ENCODE results near the gene ROGDI. TPM values are rescaled to one million over a fixed set of nuclear protein-coding genes. Genes with fewer than 3 reads are reported as not detected.
"Not testable (repeated sequence)": the region's sequence is repeated elsewhere in the genome, so short reads cannot be mapped to it uniquely, and the experiment has no call there.

The ROGDI gene
- total and polyA plus RNA-seq, 4 donors: 14.0 to 28.1 (median 17.4) TPM

GRCh38 chr16:4787068-4787467 lies 15.4 kb downstream of the ROGDI start:
- no peak overlapping the region for H3K4me3 ChIP-seq (ENCODE audit: low read depth in 1 of 3, low read length in 3 of 3)
- H3K27me3 ChIP-seq (ENCODE audit: control insufficient read depth in 4 of 4, insufficient read depth in 4 of 4, low read length in 3 of 4): no peaks in the 10 kb centered on the region
- no peak overlapping the region for H3K27ac ChIP-seq (ENCODE audit: low read depth in 1 of 2, low read length in 2 of 2)
- DNase-seq (ENCODE audit: low spot score): no peak
- H3K36me3 ChIP-seq (ENCODE audit: control insufficient read depth in 4 of 4, insufficient read depth in 3 of 4, low read depth in 1 of 4, low read length in 3 of 4): no peaks in the 10 kb centered on the region
- peaks cover 0 to 5% (median 4%) of the 10 kb centered on the region in 4 donors for H3K4me1 ChIP-seq (ENCODE audit: control insufficient read depth in 4 of 4, insufficient read depth in 4 of 4, low read length in 3 of 4)
- H3K9ac ChIP-seq (ENCODE audit: low read depth in 1 of 2, low read length in 2 of 2): no peak overlapping the region
- TF ChIP-seq REST (IDR thresholded peaks at IDR 0.05) (no peak), EGR1 (IDR thresholded peaks at IDR 0.05; ENCODE audit: low read depth in 2 of 2) (no peak), JUND (IDR thresholded peaks at IDR 0.05) (no peak), HNF4A (conservative IDR thresholded peaks at IDR 0.05) (no peak), YY1 (IDR thresholded peaks at IDR 0.05) (no peak), NR2F2 (IDR thresholded peaks at IDR 0.05) (no peak), FOXA1 (IDR thresholded peaks at IDR 0.05) (no peak), FOXA2 (IDR thresholded peaks at IDR 0.05) (no peak)
- no peaks in the 10 kb centered on the region for H3K9me3 ChIP-seq (ENCODE audit: control insufficient read depth in 4 of 4, low read length in 3 of 4)
- WGBS: 96% methylated on average over 8 of the region's 8 CpGs

- Histone ChIP-seq H3K4me1 (ENCODE audit: control insufficient read depth in 4 of 4, insufficient read depth in 4 of 4, low read length in 3 of 4) (peaks cover 0 to 5% (median 4%) of the 10 kb centered on the region in 4 donors), H3K4me3 (ENCODE audit: low read depth in 1 of 3, low read length in 3 of 3) (no peak overlapping the region), H3K9me3 (ENCODE audit: control insufficient read depth in 4 of 4, low read length in 3 of 4) (no peaks in the 10 kb centered on the region), H3K27me3 (ENCODE audit: control insufficient read depth in 4 of 4, insufficient read depth in 4 of 4, low read length in 3 of 4) (no peaks in the 10 kb centered on the region), H3K36me3 (ENCODE audit: control insufficient read depth in 4 of 4, insufficient read depth in 3 of 4, low read depth in 1 of 4, low read length in 3 of 4) (no peaks in the 10 kb centered on the region), H3K9ac (ENCODE audit: low read depth in 1 of 2, low read length in 2 of 2) (no peak overlapping the region), H3K27ac (ENCODE audit: low read depth in 1 of 2, low read length in 2 of 2) (no peak overlapping the region)
- DNase-seq (ENCODE audit: low spot score): no peak
- 92% methylated on average over 23 of the region's 23 CpGs for WGBS
- TF ChIP-seq ZBTB33 (IDR thresholded peaks at IDR 0.05) (no peak), MAX (IDR thresholded peaks at IDR 0.05) (no peak), YY1 (IDR thresholded peaks at IDR 0.05) (no peak), RXRA (IDR thresholded peaks at IDR 0.05) (no peak)
These were observed 16.5 kb downstream of the ROGDI start for GRCh38 chr16:4785758-4786433.

GRCh38 chr16:4784444-4784987 lies 17.9 kb downstream of the ROGDI start:
- H3K27ac ChIP-seq (ENCODE audit: low read depth in 1 of 2, low read length in 2 of 2); DNase-seq (ENCODE audit: low spot score); H3K9me3 ChIP-seq (ENCODE audit: control insufficient read depth in 4 of 4, low read length in 3 of 4); H3K9ac ChIP-seq (ENCODE audit: low read depth in 1 of 2, low read length in 2 of 2); H3K36me3 ChIP-seq (ENCODE audit: control insufficient read depth in 4 of 4, insufficient read depth in 3 of 4, low read depth in 1 of 4, low read length in 3 of 4); H3K4me1 ChIP-seq (ENCODE audit: control insufficient read depth in 4 of 4, insufficient read depth in 4 of 4, low read length in 3 of 4); H3K4me3 ChIP-seq (ENCODE audit: low read depth in 1 of 3, low read length in 3 of 3); H3K27me3 ChIP-seq (ENCODE audit: control insufficient read depth in 4 of 4, insufficient read depth in 4 of 4, low read length in 3 of 4): not testable (repeated sequence)
- WGBS: 96% methylated on average over 14 of the region's 14 CpGs

Data from liver (tissue), 9 donors.